ENCODE results near the gene DPP4. TPM values are rescaled to one million over a fixed set of nuclear protein-coding genes. Genes with fewer than 3 reads are reported as not detected.

DPP4 gene
- total RNA-seq, 1 donor from 2014 or later: not detected

DNA sequence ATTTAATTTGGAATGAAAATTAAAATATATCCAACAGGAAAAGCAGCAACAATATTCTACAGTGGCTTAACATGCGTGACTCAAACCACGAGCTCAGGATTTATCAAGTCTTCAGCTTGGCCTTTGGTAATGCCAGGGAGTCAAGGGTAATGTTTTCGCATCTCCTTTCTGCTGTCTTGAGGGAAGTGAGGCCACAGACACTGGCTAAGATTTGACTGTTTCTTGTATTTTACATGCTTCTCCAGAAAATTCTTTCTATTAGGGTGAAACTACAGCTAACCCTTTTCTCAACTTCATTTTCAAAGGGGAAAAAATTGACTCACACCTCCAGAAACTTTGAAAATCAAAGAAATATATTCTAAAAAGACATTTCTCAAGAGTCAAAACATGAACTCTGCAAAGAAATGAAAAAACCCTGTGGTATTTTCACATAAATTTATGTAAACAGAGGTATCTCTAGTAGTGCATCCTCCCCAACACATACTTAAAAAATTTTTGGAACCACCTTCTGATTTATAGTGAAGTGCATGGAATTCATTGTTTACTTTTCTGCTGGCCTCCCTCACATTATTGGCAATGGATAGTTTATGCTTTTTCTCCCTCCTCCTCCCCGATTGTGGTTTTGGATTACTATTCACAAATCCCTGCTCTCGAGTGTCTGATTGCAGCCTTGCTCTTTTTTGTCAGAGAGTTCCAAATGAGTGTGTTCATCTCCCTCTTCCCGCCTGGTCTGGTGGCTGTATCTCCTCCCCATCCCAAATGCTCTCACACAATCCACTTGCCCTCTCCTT lies 48.7 kb downstream of the DPP4 start:
- no peak for DNase-seq (ENCODE audit: extremely low spot score, unreplicated experiment)
- Mint-ChIP-seq H3K27me3 (ENCODE audit: unreplicated experiment) (peaks cover 16% of the 10 kb centered on the region), H3K4me3 (ENCODE audit: unreplicated experiment) (no peak overlapping the region), H3K27ac (ENCODE audit: unreplicated experiment) (no peak overlapping the region), H3K4me1 (ENCODE audit: unreplicated experiment) (peaks cover 2% of the 10 kb centered on the region), H3K9me3 (ENCODE audit: unreplicated experiment) (no peaks in the 10 kb centered on the region), H3K36me3 (ENCODE audit: unreplicated experiment) (no peaks in the 10 kb centered on the region)
- TF ChIP-seq, protein P1, sequence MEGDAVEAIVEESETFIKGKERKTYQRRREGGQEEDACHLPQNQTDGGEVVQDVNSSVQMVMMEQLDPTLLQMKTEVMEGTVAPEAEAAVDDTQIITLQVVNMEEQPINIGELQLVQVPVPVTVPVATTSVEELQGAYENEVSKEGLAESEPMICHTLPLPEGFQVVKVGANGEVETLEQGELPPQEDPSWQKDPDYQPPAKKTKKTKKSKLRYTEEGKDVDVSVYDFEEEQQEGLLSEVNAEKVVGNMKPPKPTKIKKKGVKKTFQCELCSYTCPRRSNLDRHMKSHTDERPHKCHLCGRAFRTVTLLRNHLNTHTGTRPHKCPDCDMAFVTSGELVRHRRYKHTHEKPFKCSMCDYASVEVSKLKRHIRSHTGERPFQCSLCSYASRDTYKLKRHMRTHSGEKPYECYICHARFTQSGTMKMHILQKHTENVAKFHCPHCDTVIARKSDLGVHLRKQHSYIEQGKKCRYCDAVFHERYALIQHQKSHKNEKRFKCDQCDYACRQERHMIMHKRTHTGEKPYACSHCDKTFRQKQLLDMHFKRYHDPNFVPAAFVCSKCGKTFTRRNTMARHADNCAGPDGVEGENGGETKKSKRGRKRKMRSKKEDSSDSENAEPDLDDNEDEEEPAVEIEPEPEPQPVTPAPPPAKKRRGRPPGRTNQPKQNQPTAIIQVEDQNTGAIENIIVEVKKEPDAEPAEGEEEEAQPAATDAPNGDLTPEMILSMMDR (IDR thresholded peaks at IDR 0.05): no peak

DNA sequence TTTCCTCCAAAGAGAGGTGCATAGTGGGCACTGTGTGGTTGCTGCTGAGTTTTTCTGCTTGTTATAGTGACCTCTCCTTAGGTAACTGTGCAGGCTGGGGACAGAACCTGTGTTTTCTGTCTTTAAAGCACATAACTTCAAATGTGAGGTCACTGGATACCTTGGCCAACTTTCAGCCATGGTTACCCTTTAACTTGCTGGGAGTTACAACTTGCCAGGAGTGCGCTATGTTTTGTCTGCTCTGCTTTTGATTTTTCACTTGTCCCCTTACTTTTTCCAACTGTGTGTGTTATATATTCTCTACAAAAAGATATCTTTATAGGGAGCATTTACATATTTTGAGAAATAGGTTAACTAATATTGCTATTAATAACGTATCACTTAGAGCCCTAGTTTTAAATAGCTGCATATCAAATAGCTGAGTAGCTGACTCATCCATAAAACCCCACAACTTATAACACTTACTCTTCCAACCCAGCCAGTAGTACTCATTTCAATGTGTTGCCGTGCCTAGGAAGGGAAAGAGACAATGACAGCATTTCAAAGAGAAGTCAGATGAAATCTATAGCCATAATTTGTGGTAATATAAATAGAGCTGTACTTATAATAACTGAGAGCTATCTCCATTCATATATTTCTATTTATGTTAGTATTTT lies 51.6 kb downstream of the DPP4 start:
- Mint-ChIP-seq H3K4me3 (ENCODE audit: unreplicated experiment) (no peak overlapping the region), H3K27ac (ENCODE audit: unreplicated experiment) (no peak overlapping the region), H3K36me3 (ENCODE audit: unreplicated experiment) (no peaks in the 10 kb centered on the region), H3K27me3 (ENCODE audit: unreplicated experiment) (peaks cover 34% of the 10 kb centered on the region), H3K4me1 (ENCODE audit: unreplicated experiment) (peaks cover 2% of the 10 kb centered on the region), H3K9me3 (ENCODE audit: unreplicated experiment) (no peaks in the 10 kb centered on the region)
- DNase-seq (ENCODE audit: extremely low spot score, unreplicated experiment): no peak
- TF ChIP-seq, protein P1 (IDR thresholded peaks at IDR 0.05): no peak

DNA sequence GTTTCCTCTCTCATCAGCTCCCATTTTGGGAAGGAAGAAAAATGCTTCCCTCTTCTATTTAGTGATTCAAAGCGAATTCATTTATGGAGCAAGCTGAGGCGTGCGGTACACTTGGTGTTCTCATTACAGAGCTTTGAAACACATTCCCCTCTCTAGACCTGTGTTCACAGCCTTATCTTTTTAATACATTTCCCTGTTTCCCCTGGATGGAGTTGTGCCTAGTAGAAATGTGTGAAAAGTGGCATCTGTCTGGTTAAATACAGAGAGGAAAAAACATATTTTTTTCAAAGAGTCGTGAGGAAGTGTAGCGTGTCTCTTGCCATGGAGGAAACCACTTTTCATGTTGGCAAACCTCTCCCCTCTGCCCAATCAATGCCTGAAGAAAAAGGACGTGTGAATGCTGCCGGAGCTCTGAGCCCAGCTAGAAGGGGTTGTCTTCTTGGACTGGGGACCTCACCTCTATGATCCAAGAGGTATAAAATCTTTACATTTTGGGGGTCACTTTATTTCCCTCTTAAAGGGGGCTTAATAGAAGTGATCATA lies 52.4 kb downstream of the DPP4 start:
- no peak for DNase-seq (ENCODE audit: extremely low spot score, unreplicated experiment)
- peaks cover 41% of the 10 kb centered on the region for H3K27me3 Mint-ChIP-seq (ENCODE audit: unreplicated experiment)
- H3K9me3 Mint-ChIP-seq (ENCODE audit: unreplicated experiment): no peaks in the 10 kb centered on the region
- H3K36me3 Mint-ChIP-seq (ENCODE audit: unreplicated experiment): no peaks in the 10 kb centered on the region
- no peak overlapping the region for H3K4me3 Mint-ChIP-seq (ENCODE audit: unreplicated experiment)
- TF ChIP-seq, protein P1 (IDR thresholded peaks at IDR 0.05): no peak
- peaks cover 2% of the 10 kb centered on the region for H3K4me1 Mint-ChIP-seq (ENCODE audit: unreplicated experiment)
- no peak overlapping the region for H3K27ac Mint-ChIP-seq (ENCODE audit: unreplicated experiment)

DNA sequence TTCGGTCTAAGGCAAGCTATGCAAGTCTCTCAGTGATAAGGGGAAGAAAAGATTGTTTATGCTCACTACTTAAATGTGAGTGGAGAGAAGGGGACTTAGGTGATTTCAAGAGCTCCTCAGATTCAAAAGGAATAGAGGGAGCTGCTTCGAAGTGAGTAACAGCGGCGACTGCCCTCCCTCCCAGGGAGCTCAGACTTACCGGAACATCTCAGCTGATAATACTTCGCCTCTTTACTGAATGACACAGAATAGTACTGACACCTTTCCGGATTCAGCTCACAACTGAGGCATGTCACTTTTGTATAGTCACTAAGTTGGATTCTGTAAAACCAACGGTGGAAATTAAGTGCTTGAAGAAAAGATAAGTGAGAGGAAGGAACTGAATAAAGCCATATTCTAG lies 55.5 kb downstream of the DPP4 start:
- Mint-ChIP-seq H3K36me3 (ENCODE audit: unreplicated experiment) (no peaks in the 10 kb centered on the region), H3K27ac (ENCODE audit: unreplicated experiment) (no peak overlapping the region), H3K27me3 (ENCODE audit: unreplicated experiment) (peaks cover 60% of the 10 kb centered on the region), H3K4me3 (ENCODE audit: unreplicated experiment) (no peak overlapping the region), H3K4me1 (ENCODE audit: unreplicated experiment) (no peaks in the 10 kb centered on the region), H3K9me3 (ENCODE audit: unreplicated experiment) (no peaks in the 10 kb centered on the region)
- TF ChIP-seq, protein P1 (IDR thresholded peaks at IDR 0.05): no peak
- DNase-seq (ENCODE audit: extremely low spot score, unreplicated experiment): no peak

DNA sequence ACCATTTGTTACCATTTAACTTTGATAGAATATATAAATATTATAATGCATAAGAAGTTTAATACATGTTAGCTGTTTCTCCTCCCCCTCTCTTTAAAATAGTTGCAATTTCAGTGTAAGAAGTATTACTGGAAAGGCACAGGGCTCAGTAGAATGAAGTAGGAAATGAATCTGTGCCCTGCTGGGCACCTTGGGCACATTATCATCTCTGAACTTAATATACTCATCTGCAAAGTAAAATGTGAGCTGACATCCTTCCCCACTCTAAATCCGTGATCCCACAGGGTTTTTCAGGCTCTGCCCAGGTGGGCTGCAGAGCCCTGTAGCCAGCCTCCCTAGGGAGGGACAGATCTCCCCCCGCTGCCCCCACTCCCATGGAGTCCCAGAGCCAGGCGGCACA lies 56.8 kb downstream of the DPP4 start:
- no peak for DNase-seq (ENCODE audit: extremely low spot score, unreplicated experiment)
- Mint-ChIP-seq H3K27me3 (ENCODE audit: unreplicated experiment) (peaks cover 69% of the 10 kb centered on the region), H3K9me3 (ENCODE audit: unreplicated experiment) (no peaks in the 10 kb centered on the region), H3K27ac (ENCODE audit: unreplicated experiment) (no peak overlapping the region), H3K36me3 (ENCODE audit: unreplicated experiment) (no peaks in the 10 kb centered on the region), H3K4me3 (ENCODE audit: unreplicated experiment) (no peak overlapping the region), H3K4me1 (ENCODE audit: unreplicated experiment) (no peaks in the 10 kb centered on the region)
- TF ChIP-seq, protein P1 (IDR thresholded peaks at IDR 0.05): no peak
